ENCODE measurements around the gene PDE6G. TPM values are rescaled to one million over a fixed set of nuclear protein-coding genes. Genes with fewer than 3 reads are reported as not detected.

PDE6G gene
- total and polyA plus RNA-seq, 4 donors = 0.25 to 1.9 (median 1.3) TPM

Small RNA genes lying within 50 kb of the gene (small RNA-seq; reads per million reads assigned to genes)
- not detected for gene MIR6786

Other genes starting within 250 kb of the PDE6G start
- gene ACTG1, start 143.7 kb downstream of the PDE6G start, total RNA-seq = 1,000 to 10,000 TPM; 1,434 to 1,699 TPM
- gene ACTG1, start 143.7 kb downstream of the PDE6G start, polyA plus RNA-seq = 1,000 to 10,000 TPM in 1 of 2 donors, 100 to 1,000 TPM in 1; 347 to 1,129 TPM
- gene FSCN2, start 128.2 kb downstream of the PDE6G start, total RNA-seq = under 1 TPM; 0.09 to 0.42 TPM
- not detected for gene FSCN2, start 128.2 kb downstream of the PDE6G start, polyA plus RNA-seq
- gene FAAP100, start 104.2 kb downstream of the PDE6G start, total RNA-seq = 10 to 100 TPM in 1 of 2 donors, 1 to 10 TPM in 1; 8.7 to 10.6 TPM
- 10 to 100 TPM in 1 of 2 donors, 1 to 10 TPM in 1; 8.1 to 14.7 TPM for gene FAAP100, start 104.2 kb downstream of the PDE6G start, polyA plus RNA-seq
- gene NPLOC4, start 19.4 kb downstream of the PDE6G start, total RNA-seq = 10 to 100 TPM; 65.6 to 67.4 TPM
- gene NPLOC4, start 19.4 kb downstream of the PDE6G start, polyA plus RNA-seq = 10 to 100 TPM; 23.5 to 35.7 TPM
- under 1 TPM; 0.17 to 0.84 TPM for gene TSPAN10, start 19.3 kb downstream of the PDE6G start, total RNA-seq
- under 1 TPM; 0.22 to 0.36 TPM for gene TSPAN10, start 19.3 kb downstream of the PDE6G start, polyA plus RNA-seq
- 10 to 100 TPM; 11.2 to 15.2 TPM for gene OXLD1, start 10.1 kb upstream of the PDE6G start, total RNA-seq
- gene OXLD1, start 10.1 kb upstream of the PDE6G start, polyA plus RNA-seq = 10 to 100 TPM; 22.8 to 26.4 TPM
- 1 to 10 TPM; 4.3 to 4.8 TPM for gene CCDC137, start 10.2 kb upstream of the PDE6G start, total RNA-seq
- 1 to 10 TPM; 5.7 to 6.9 TPM for gene CCDC137, start 10.2 kb upstream of the PDE6G start, polyA plus RNA-seq
- gene ARL16, start 27.3 kb upstream of the PDE6G start, total RNA-seq = 10 to 100 TPM in 1 of 2 donors, 1 to 10 TPM in 1; 9.8 to 12.9 TPM
- 10 to 100 TPM in 1 of 2 donors, 1 to 10 TPM in 1; 7.9 to 24.3 TPM for gene ARL16, start 27.3 kb upstream of the PDE6G start, polyA plus RNA-seq
- 10 to 100 TPM; 27.6 to 31.6 TPM for gene HGS, start 27.5 kb upstream of the PDE6G start, total RNA-seq
- 10 to 100 TPM; 21.8 to 28.7 TPM for gene HGS, start 27.5 kb upstream of the PDE6G start, polyA plus RNA-seq
- gene MRPL12, start 46.8 kb upstream of the PDE6G start, total RNA-seq = 10 to 100 TPM in 1 of 2 donors, 1 to 10 TPM in 1; 9.1 to 15.1 TPM
- 100 to 1,000 TPM; 103 to 121 TPM for gene MRPL12, start 46.8 kb upstream of the PDE6G start, polyA plus RNA-seq
- gene SLC25A10, start 55.7 kb upstream of the PDE6G start, total RNA-seq = 10 to 100 TPM; 19.8 to 54.6 TPM
- gene SLC25A10, start 55.7 kb upstream of the PDE6G start, polyA plus RNA-seq = 10 to 100 TPM; 36.7 to 51.2 TPM
- gene GCGR, start 147.6 kb upstream of the PDE6G start, total RNA-seq = 10 to 100 TPM; 20.7 to 72.0 TPM
- 10 to 100 TPM; 42.0 to 55.8 TPM for gene GCGR, start 147.6 kb upstream of the PDE6G start, polyA plus RNA-seq
- 10 to 100 TPM; 16.6 to 42.0 TPM for gene MCRIP1, start 176.7 kb upstream of the PDE6G start, total RNA-seq
- 10 to 100 TPM; 24.2 to 28.2 TPM for gene MCRIP1, start 176.7 kb upstream of the PDE6G start, polyA plus RNA-seq
- not detected for gene PPP1R27, start 178.5 kb upstream of the PDE6G start, total RNA-seq
- under 1 TPM; 0.31 to 0.35 TPM for gene PPP1R27, start 178.5 kb upstream of the PDE6G start, polyA plus RNA-seq
- gene P4HB, start 204.0 kb upstream of the PDE6G start, total RNA-seq = 1,000 to 10,000 TPM; 1,086 to 3,361 TPM
- gene P4HB, start 204.0 kb upstream of the PDE6G start, polyA plus RNA-seq = 1,000 to 10,000 TPM in 1 of 2 donors, 100 to 1,000 TPM in 1; 1,000 to 2,066 TPM
- 10 to 100 TPM; 35.5 to 47.3 TPM for gene ARHGDIA, start 214.8 kb upstream of the PDE6G start, total RNA-seq
- 100 to 1,000 TPM; 103 to 142 TPM for gene ARHGDIA, start 214.8 kb upstream of the PDE6G start, polyA plus RNA-seq
- gene ALYREF, start 235.0 kb upstream of the PDE6G start, total RNA-seq = 10 to 100 TPM; 22.6 to 67.4 TPM
- 10 to 100 TPM in 1 of 2 donors, 1 to 10 TPM in 1; 2.5 to 24.6 TPM for gene ALYREF, start 235.0 kb upstream of the PDE6G start, polyA plus RNA-seq
- 10 to 100 TPM; 71.0 to 78.7 TPM for gene ANAPC11, start 235.2 kb upstream of the PDE6G start, total RNA-seq
- gene ANAPC11, start 235.2 kb upstream of the PDE6G start, polyA plus RNA-seq = 100 to 1,000 TPM; 160 to 246 TPM
- under 1 TPM; 0.25 to 0.84 TPM for gene NPB, start 245.7 kb upstream of the PDE6G start, total RNA-seq
- gene NPB, start 245.7 kb upstream of the PDE6G start, polyA plus RNA-seq = under 1 TPM; 0.15 to 0.92 TPM